Stomach (tissue), 4 donors: ENCODE results near the gene RELA.

Source experiments
- CTCF ChIP-seq, 7 experiments: fragments of 450-650 bp in 4 of 7; fragments of 200-600 bp in 3 of 7; sonication (generic) in 3 of 7; IDR thresholded peaks; one replicate each; pipeline ENCODE4 v1.5.1; 2016 to 2019; ENCODE audit warnings: antibody characterized with exemption in 7 of 7, control low read depth in 2 of 7, mild to moderate bottlenecking in 1 of 7
- POLR2AphosphoS5 ChIP-seq, 3 donors: sonication (generic); formaldehyde crosslinking; IDR thresholded peaks; one replicate each; pipeline ENCODE4 v1.6.1; 2016; ENCODE audit warnings: antibody characterized with exemption in 3 of 3

- no peak for TF ChIP-seq POLR2AphosphoS5 (IDR thresholded peaks at IDR 0.05)
- TF ChIP-seq CTCF (IDR thresholded peaks at IDR 0.05), result no peak
Observed at GRCh38 chr11:65616575-65617001, 46.1 kb downstream of the RELA start.
